ENCODE data around the gene CENPP.

DNA sequence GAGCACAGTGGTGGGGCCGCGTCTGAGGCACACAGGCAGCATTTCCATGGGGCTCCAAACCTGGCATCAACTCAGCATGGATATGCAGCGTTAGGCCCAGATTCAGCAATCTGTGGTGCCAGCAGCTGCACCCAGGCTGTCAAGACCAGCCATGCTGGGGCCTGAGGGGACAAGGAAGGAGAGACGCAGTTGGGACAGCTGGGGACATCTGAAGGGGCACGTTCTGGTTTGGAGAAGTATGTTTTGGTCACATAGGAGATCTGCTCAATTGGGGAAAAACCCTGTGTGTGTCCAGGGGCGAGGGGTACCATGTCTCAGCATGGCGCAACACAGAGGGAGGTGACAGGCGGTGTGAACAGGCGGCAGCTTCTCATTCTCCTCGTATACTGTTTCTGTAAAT is 276.7 kb downstream of the CENPP start:
- TF ChIP-seq GATA2 (IDR thresholded peaks at IDR 0.05; ENCODE audit: low read depth, low read length) = no peak
- no peak for TF ChIP-seq GATA3 (IDR thresholded peaks at IDR 0.05; ENCODE audit: low read depth, low read length)

Measured in SH-SY5Y (cell line).